Hippocampal formation (tissue), 2 donors: ENCODE results near the gene MAP1S.

Experiments
- DNase-seq, 2 donors: peaks; one replicate each; lab custom pipeline; 2025; lab: John Stamatoyannopoulos, UW

MAP1S gene

GRCh38 chr19:17718947-17719711 lies at the start of gene MAP1S:
MAP1S (plus strand) TSS chr19:17719480; CDS start chr19:17719503, 23 bp downstream.
- peak; percentile 30 to 47 for DNase-seq

- DNase-seq, result no peak
Observed at GRCh38 chr19:17671906-17672305, 47.4 kb upstream of the MAP1S start.

GRCh38 chr19:17673937-17674799 lies 45.1 kb upstream of the MAP1S start:
- no peak for DNase-seq

GRCh38 chr19:17676295-17676694 lies 43.0 kb upstream of the MAP1S start:
- no peak for DNase-seq

- no peak for DNase-seq
Observed at GRCh38 chr19:17677002-17677401, 42.3 kb upstream of the MAP1S start.

GRCh38 chr19:17678836-17679235 lies 40.4 kb upstream of the MAP1S start:
- DNase-seq, result no peak

- DNase-seq, result no peak
Observed at GRCh38 chr19:17679526-17680229, 39.6 kb upstream of the MAP1S start.

GRCh38 chr19:17680230-17680722 lies 39.0 kb upstream of the MAP1S start:
- DNase-seq, result no peak

- DNase-seq, result no peak
Observed at GRCh38 chr19:17681505-17682125, 37.7 kb upstream of the MAP1S start.

- no peak for DNase-seq
Observed at GRCh38 chr19:17682273-17682672, 37.0 kb upstream of the MAP1S start.

GRCh38 chr19:17683078-17683477 lies 36.2 kb upstream of the MAP1S start:
- DNase-seq, result no peak

- no peak for DNase-seq
Observed at GRCh38 chr19:17684256-17684655, 35.0 kb upstream of the MAP1S start.

GRCh38 chr19:17685451-17686022 lies 33.7 kb upstream of the MAP1S start:
- DNase-seq, result no peak

GRCh38 chr19:17686023-17686521 lies 33.2 kb upstream of the MAP1S start:
- DNase-seq, result no peak

- DNase-seq, result no peak
Observed at GRCh38 chr19:17686592-17687024, 32.7 kb upstream of the MAP1S start.

- DNase-seq, result no peak
Observed at GRCh38 chr19:17687141-17687856, 32.0 kb upstream of the MAP1S start.

- DNase-seq, result peak; percentile 19 to 25
Observed at GRCh38 chr19:17687857-17688784, 31.2 kb upstream of the MAP1S start, which contains the start of gene UNC13A. UNC13A (minus strand) TSS chr19:17688354; CDS start chr19:17688199, 155 bp downstream.

- no peak for DNase-seq
Observed at GRCh38 chr19:17688853-17689595, 30.3 kb upstream of the MAP1S start.
